Mucosa of stomach (tissue), 1 donor: ENCODE data around the gene LYRM7.
"Not testable (repeated sequence)": the region's sequence is repeated elsewhere in the genome, so short reads cannot be mapped to it uniquely, and the experiment has no call there.

Experiments used
- H3K27me3 ChIP-seq: one replicate; pipeline ENCODE4 v1.7.0; 2013; ENCODE audit warnings: mild to moderate bottlenecking, low read length; ENCODE audit not compliant: control insufficient read depth, insufficient read depth
- H3K36me3 ChIP-seq: one replicate; pipeline ENCODE4 v1.7.0; 2013; ENCODE audit warnings: low read length; ENCODE audit not compliant: control insufficient read depth, insufficient read depth
- H3K4me1 ChIP-seq: one replicate; pipeline ENCODE4 v1.7.0; 2013; ENCODE audit warnings: mild to moderate bottlenecking, low read length; ENCODE audit not compliant: control insufficient read depth, insufficient read depth
- H3K4me3 ChIP-seq: one replicate; pipeline ENCODE4 v1.7.0; 2013; ENCODE audit warnings: low read length
- H3K9ac ChIP-seq: one replicate; pipeline ENCODE4 v1.7.0; 2013; ENCODE audit warnings: mild to moderate bottlenecking, low read length, moderate library complexity
- H3K9me3 ChIP-seq: one replicate; pipeline ENCODE4 v1.7.0; 2013; ENCODE audit warnings: mild to moderate bottlenecking, low read length, moderate library complexity; ENCODE audit not compliant: control insufficient read depth
- donor health status: Pancreatic carcinoma.

LYRM7 gene

DNA sequence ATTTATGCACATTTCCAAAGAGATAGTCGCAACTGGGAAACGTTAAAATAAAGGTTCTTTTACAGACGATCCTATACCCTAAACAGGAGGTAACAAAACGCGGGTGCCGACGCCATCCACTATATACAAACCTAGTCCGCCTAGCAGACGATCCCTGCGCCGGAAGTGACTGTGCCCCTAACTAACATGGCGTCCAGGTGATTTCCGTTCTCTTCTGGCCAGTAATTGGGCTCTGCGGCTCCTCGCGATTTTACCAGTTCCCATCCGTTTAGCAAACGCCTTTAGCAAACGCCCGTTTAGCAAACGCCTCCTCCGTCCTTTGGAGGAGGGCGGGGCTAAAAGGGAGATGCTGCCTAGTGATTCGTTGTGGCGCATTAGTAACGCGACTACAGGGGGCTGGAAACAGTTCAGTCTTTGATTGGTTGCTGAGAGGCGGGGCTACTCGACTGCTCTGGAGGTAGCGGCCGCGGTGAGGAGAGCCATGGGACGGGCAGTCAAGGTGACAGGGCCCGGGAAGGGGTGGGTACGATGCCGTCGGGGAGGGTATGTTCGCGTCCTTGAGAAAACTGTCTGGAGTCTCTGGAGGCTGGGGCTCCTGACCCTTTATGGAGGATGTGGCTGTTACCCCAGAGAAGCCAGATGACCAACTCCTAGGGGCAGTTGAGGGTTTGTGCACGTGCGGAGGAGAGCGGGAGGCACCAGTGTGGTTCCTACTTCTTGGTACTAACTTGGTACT, at the start of gene LYRM7:
Gene LYRM7 (plus strand): TSS at position 405 of the 736 bp plus-strand sequence. CDS start 77 bp downstream, at position 482.
- H3K27me3 ChIP-seq, result no peaks in the 10 kb centered on the region
- no peaks in the 10 kb centered on the region for H3K9me3 ChIP-seq
- H3K4me3 ChIP-seq, result peak within 1 kb of the TSS; percentile 89
- no peaks in the 10 kb centered on the region for H3K36me3 ChIP-seq
- H3K9ac ChIP-seq, result peak within 1 kb of the TSS; percentile 77
- H3K4me1 ChIP-seq, result peaks cover 15% of the 10 kb centered on the region

DNA sequence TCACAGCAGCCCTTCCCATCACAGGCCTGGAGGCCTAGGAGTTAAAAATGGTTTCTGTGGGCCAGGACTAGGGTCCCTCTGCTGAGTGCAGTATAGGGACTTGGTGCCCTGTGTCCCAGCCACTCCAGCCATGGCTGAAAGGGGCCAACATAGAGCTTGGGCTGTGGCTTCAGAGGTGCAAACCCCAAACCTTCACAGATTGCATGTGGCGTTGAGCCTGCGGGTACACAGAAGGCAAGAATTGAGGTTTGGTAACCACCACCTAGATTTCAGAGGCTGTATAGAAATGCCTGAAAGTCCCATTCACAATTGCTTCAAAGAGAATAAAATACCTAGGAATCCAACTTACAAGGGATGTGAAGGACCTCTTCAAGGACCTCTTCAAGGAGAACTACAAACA, 43.5 kb upstream of the LYRM7 start:
- H3K9ac ChIP-seq, H3K9me3 ChIP-seq, H3K4me1 ChIP-seq, H3K27me3 ChIP-seq, H3K4me3 ChIP-seq, H3K36me3 ChIP-seq: not testable (repeated sequence)

- no peaks in the 10 kb centered on the region for H3K36me3 ChIP-seq
- H3K27me3 ChIP-seq, result no peaks in the 10 kb centered on the region
- no peaks in the 10 kb centered on the region for H3K9me3 ChIP-seq
- H3K9ac ChIP-seq, result no peak overlapping the region
- no peaks in the 10 kb centered on the region for H3K4me1 ChIP-seq
- H3K4me3 ChIP-seq, result no peak overlapping the region
Measured at GRCh38 chr5:131129306-131129705, 41.4 kb upstream of the LYRM7 start.

GRCh38 chr5:131133091-131133490, 37.7 kb upstream of the LYRM7 start:
- H3K27me3 ChIP-seq, H3K36me3 ChIP-seq, H3K4me1 ChIP-seq, H3K9me3 ChIP-seq, H3K9ac ChIP-seq, H3K4me3 ChIP-seq: not testable (repeated sequence)

DNA sequence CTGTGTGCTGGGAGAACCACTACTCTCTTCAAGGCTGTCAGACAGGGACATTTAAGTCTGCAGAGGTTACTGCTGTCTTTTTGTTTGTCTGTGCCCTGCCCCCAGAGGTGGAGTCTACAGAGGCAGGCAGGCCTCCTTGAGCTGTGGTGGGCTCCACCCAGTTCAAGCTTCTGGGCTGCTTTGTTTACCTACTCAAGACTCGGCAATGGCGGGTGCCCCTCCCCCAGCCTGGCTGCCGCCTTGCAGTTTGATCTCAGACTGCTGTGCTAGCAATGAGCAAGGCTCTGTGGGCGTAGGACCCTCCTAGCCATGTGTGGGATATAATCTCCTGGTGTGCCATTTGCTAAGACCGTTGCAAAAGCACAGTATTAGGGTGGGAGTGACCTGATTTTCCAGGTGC, 32.3 kb upstream of the LYRM7 start:
- not testable (repeated sequence) for H3K27me3 ChIP-seq, H3K4me1 ChIP-seq, H3K9me3 ChIP-seq, H3K36me3 ChIP-seq, H3K4me3 ChIP-seq, H3K9ac ChIP-seq

DNA sequence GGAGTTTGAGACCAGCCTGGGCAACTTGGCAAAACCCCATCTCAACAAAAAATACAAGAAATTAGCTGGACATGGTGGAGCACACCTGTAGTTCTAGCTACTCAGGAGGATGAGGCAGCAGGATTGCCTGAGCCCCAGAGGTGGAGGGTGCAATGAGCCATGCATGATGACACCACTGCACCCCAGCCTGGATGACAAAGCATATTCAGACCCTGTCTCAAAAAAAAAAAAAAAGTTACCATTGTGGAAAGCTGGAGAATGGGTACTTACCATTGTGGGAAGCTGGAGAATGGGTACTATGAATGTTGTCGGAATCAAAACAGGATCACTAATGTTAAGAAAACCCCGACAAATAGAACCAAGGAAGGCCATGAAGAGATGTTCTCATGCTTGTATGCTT, 31.4 kb upstream of the LYRM7 start:
- Histone ChIP-seq H3K9ac (no peak overlapping the region), H3K9me3 (no peaks in the 10 kb centered on the region), H3K36me3 (no peaks in the 10 kb centered on the region), H3K4me1 (no peaks in the 10 kb centered on the region), H3K4me3 (no peak overlapping the region), H3K27me3 (no peaks in the 10 kb centered on the region)

GRCh38 chr5:131142970-131143617, 27.6 kb upstream of the LYRM7 start:
- Histone ChIP-seq H3K36me3 (no peaks in the 10 kb centered on the region), H3K4me1 (no peaks in the 10 kb centered on the region), H3K9ac (no peak overlapping the region), H3K27me3 (no peaks in the 10 kb centered on the region), H3K4me3 (no peak overlapping the region), H3K9me3 (no peaks in the 10 kb centered on the region)

DNA sequence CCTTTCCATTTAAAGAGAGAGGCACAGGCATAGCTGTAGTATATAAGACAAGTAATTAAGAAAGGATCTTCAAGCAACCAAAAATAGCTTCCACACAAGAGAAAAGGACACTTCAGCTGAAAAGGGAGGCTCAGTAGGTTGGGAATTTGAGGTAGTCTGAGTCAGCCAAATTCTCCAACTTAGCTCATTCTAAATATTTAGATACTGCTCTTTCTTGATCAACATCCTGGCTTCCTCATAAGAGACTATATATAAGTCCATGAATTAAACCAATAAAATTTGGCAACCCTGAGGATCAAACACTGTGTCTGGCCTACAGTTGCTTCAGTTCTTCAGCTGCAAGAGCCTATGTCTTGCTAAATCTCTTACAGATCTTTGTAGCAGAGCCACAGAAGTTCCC, 23.5 kb upstream of the LYRM7 start:
- no peaks in the 10 kb centered on the region for H3K27me3 ChIP-seq
- H3K36me3 ChIP-seq, result no peaks in the 10 kb centered on the region
- no peaks in the 10 kb centered on the region for H3K4me1 ChIP-seq
- H3K9ac ChIP-seq, result no peak overlapping the region
- H3K9me3 ChIP-seq, result no peaks in the 10 kb centered on the region
- H3K4me3 ChIP-seq, result no peak overlapping the region

GRCh38 chr5:131148835-131149234, 21.9 kb upstream of the LYRM7 start:
- H3K4me3 ChIP-seq, result no peak overlapping the region
- H3K9ac ChIP-seq, result no peak overlapping the region
- H3K36me3 ChIP-seq, result no peaks in the 10 kb centered on the region
- no peaks in the 10 kb centered on the region for H3K27me3 ChIP-seq
- no peaks in the 10 kb centered on the region for H3K4me1 ChIP-seq
- H3K9me3 ChIP-seq, result no peaks in the 10 kb centered on the region

- H3K36me3 ChIP-seq, result no peaks in the 10 kb centered on the region
- no peaks in the 10 kb centered on the region for H3K4me1 ChIP-seq
- no peaks in the 10 kb centered on the region for H3K9me3 ChIP-seq
- H3K4me3 ChIP-seq, result no peak overlapping the region
- H3K27me3 ChIP-seq, result no peaks in the 10 kb centered on the region
- H3K9ac ChIP-seq, result no peak overlapping the region
Measured at GRCh38 chr5:131150408-131150807, 20.3 kb upstream of the LYRM7 start.

GRCh38 chr5:131151216-131151615, 19.5 kb upstream of the LYRM7 start:
- no peaks in the 10 kb centered on the region for H3K9me3 ChIP-seq
- no peaks in the 10 kb centered on the region for H3K27me3 ChIP-seq
- no peaks in the 10 kb centered on the region for H3K36me3 ChIP-seq
- H3K4me3 ChIP-seq, result no peak overlapping the region
- no peak overlapping the region for H3K9ac ChIP-seq
- no peaks in the 10 kb centered on the region for H3K4me1 ChIP-seq

DNA sequence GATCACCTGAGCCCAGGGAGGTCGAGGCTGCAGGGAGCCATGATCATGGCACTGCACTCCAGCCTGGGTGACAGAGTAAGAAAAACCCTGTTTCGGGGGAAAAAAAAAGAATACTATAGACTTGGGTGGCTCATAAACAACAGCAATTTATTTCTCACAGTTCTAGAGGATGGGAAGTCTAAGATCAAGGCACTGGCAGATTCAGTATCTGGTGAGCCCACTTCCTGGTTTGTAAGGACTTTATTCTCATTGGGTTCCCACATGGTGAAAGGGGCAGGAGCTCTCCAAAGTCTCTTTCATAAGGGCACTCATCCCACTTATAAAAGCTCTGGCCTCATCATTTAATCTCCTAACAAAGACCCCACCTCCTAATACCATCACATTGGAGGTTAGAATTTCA, 14.4 kb upstream of the LYRM7 start:
- no peaks in the 10 kb centered on the region for H3K9me3 ChIP-seq
- H3K27me3 ChIP-seq, result no peaks in the 10 kb centered on the region
- no peak overlapping the region for H3K9ac ChIP-seq
- no peak overlapping the region for H3K4me3 ChIP-seq
- no peaks in the 10 kb centered on the region for H3K4me1 ChIP-seq
- H3K36me3 ChIP-seq, result no peaks in the 10 kb centered on the region
